ENCODE measurements around the gene HOXC6.
A peak's percentile ranks its signal among the peaks of the same experiment; 100 is the strongest.

HOXC6 gene

DNA sequence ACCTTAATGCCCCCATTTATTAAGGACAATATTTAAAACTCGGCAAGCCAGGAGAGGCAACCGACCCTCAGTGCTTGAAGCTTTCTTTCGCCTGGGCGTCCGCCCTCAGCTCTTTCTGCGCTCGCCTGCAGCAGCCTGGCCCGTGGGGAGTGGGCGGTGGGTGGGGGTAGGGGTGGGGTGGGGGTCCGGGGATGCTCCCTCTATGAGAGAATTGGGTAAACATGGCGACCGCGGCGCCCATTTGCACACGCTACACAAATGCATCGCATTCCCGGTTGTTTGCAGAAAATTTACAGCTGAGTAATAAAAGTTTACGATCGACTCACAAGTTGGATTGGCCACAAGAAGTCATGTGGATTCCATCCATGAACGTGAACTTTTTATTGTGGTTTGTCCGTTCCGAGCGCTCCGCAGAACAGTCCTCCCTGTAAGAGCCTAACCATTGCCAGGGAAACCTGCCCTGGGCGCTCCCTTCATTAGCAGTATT is 11.7 kb upstream of the HOXC6 start:
- DNase-seq, result peak; percentile 76

- peak; percentile 75 for DNase-seq
Measured at GRCh38 chr12:54017027-54017788, 11.0 kb upstream of the HOXC6 start.

DNA sequence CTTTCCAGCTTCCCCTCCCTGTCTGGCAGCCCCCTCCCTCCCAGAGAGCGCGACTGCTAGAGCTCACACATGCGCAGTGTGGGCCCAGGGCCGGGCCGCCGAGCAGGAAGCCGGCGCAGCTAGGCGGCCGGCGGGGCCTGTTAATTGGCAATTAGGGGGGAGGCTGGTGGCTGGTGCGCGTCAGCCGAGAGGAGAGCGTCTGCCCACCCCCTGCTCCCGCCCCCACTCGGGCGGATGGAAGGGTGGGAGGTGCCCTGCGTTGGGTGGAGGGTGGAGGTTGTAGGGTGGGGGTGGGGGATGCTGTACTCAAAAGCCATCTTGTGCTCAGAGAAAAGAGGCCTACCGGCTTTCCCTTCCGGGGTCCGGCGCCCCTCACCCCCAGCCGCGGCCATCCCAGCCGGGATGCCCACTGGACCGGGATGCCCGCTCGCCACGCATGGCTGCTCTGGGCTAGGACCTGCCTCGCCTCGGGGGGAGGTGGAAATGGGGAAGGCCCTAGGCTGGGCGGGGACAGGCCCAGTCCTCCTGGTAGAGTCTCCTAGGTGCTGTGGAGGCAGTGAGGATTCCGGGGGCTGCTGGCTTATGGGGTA is 10.3 kb upstream of the HOXC6 start:
- DNase-seq, result peak; percentile 95

GRCh38 chr12:54018468-54018984 is 9.7 kb upstream of the HOXC6 start:
- DNase-seq, result no peak

DNA sequence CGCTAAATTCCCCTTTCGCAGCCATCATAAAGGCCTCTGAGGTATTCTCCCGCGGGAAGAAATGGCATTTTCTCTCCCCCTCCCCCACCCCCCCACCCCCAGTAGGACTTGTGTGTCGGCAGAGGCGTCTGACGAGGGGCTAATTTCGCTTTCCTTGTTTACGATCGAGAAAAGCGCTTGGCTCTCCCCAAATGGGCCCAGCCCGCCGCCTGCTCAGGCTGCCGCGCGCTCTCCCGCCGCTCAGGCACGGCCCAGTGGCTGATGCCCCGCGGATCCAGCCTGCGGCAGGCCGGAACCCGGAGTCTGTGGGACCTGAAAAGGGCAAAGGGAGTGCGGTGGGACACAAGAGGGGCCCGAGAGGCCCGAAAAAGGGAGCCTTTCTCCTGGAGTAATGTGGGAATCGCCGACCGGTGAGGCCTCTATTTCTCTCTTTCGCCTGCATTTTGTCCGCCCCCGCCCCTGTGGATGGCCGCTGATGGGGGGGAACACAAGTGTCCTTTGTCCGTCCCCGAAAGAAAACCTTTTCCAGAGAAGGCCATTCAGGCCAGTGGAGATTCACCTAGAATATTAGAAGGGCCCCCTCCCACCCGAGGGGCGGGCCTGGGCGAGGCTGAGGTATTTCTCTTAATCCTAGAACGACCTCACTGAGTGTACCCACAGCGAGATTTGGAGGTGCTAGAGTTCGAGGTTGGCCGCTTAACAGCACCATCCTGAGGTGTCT is 9.0 kb upstream of the HOXC6 start:
- no peak for DNase-seq

DNA sequence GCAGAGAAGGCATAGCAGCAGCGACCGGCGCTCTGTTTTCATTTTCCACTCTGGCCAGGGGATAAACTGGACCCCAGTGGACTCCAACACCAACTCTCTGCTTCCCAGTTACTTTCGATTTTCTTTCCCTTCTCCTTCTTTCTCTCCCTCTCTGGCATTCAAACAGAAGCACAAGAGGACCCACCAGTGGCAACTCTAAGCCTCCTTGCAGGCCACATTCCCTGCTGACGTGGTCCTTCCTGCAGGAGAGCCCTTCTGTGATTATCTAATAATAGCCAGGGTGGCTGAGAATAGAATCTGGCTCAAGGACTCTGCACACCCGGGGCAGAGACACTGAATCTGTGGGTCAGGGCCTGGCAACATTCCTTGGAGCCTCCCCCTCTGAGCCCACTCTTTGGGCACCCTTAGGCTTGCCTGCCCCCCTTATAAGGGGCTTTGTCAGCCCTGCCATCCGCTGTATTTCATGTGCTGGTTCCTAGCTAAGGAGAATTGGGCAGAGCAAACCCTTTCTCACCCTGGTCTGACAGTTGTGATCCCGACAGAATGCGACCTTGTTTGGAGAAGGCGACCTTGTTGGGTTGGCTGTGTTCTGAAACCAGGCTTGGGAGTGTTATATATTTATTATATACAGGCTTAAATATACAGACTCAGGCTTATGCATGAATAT is 8.2 kb upstream of the HOXC6 start:
- no peak for DNase-seq

- no peak for DNase-seq
Measured at GRCh38 chr12:54020591-54021405, 7.4 kb upstream of the HOXC6 start.

DNA sequence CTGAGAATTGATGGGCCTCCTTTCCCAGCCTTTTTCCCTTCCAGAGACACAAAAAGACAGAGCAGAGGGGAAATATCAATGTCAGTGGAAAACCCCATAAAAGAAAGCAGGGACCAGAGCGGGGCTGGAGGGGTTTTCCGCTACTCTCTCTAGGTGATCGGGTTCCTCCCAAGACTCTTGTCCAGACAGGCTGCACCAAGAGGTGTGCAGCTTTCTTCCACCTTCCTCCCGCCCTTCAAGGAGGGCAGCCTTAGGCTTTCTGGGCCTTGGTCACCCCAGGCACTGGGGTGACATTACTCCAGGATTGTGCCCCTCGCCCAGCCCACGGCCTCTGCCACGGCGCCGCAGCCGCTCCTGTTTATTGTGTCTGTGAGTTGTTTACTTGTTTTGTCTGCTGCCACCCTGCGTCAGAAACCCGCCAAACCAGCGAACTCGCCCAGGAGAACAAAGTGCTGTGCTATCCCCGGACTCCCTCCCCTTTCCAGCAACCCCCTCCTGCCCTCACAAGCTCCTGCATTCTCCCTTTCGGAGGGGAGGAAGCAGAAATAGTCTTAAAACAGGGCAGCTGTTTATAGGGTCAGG is 6.7 kb upstream of the HOXC6 start:
- no peak for DNase-seq

- DNase-seq, result no peak
Measured at GRCh38 chr12:54022960-54023884, 5.0 kb upstream of the HOXC6 start.

DNA sequence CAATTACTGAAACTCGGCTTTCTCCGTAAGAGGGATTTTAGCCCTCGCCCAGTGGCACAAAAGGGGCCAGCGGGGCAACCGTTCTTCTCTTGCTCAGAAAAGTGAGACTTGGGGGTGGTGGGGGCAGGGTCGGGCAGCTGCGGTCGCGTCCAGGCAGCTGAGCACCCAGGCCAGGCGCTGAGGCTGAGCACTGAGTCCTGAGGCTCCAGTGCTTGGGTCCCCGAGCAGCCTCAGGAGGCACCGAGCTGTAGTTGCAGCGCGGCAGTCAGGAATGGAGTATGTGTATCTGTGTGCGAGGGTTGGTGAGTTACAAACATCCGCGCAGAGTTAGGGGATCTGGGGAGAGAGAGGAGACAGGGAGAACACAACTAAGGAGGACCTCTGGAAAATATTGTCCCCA is 4.1 kb upstream of the HOXC6 start:
- no peak for DNase-seq

DNA sequence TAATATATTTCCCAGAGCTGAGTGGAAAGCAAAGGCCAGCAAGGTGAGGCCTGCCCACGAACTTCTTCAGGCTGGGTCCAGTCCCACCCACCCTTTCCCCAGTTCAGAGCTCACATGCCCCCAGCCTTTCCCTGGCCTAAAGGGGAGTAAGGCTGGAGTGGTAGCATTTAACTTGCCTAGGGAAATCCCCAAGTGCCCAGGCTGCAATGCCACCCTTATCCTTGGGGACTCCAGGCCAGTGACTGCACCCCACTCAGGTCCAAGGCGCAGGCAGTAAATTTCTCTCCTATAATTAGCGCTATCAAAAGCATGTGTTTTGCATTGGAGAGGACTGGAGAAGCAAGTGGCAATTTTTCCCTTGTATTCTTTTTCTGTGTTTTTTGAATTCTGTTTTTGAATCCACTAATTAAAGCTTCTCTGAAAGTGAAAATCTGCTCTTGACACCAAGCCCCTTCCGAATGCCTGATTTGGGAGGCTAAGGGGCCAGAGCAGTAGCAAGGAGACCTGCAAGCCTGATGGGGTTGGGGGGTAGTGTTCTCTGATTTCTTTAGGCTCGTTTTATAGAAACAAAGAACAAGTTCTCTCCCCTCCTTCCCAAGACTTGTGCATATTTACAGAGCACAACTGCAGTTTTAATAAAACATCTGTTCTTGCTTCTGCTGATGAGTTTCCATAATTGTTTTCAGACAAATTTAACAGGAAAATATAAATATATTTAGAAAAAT is 3.5 kb upstream of the HOXC6 start:
- no peak for DNase-seq

GRCh38 chr12:54025499-54026405 is 2.5 kb upstream of the HOXC6 start:
- no peak for DNase-seq

GRCh38 chr12:54026640-54027441 is 1.4 kb upstream of the HOXC6 start:
- DNase-seq, result no peak

GRCh38 chr12:54027442-54027786 is 826 bp upstream of the HOXC6 start:
- no peak for DNase-seq

DNA sequence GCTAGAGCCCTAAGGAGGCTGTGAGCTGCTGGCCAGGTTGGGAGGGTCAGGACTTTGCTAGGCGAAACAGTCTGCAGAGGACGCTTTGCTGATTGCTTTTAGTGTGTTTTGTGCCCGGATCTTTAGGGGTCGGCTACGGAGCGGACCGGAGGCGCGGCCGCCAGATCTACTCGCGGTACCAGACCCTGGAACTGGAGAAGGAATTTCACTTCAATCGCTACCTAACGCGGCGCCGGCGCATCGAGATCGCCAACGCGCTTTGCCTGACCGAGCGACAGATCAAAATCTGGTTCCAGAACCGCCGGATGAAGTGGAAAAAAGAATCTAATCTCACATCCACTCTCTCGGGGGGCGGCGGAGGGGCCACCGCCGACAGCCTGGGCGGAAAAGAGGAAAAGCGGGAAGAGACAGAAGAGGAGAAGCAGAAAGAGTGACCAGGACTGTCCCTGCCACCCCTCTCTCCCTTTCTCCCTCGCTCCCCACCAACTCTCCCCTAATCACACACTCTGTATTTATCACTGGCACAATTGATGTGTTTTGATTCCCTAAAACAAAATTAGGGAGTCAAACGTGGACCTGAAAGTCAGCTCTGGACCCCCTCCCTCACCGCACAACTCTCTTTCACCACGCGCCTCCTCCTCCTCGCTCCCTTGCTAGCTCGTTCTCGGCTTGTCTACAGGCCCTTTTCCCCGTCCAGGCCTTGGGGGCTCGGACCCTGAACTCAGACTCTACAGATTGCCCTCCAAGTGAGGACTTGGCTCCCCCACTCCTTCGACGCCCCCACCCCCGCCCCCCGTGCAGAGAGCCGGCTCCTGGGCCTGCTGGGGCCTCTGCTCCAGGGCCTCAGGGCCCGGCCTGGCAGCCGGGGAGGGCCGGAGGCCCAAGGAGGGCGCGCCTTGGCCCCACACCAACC is 1.5 kb downstream of the HOXC6 start:
- DNase-seq, result no peak

DNA sequence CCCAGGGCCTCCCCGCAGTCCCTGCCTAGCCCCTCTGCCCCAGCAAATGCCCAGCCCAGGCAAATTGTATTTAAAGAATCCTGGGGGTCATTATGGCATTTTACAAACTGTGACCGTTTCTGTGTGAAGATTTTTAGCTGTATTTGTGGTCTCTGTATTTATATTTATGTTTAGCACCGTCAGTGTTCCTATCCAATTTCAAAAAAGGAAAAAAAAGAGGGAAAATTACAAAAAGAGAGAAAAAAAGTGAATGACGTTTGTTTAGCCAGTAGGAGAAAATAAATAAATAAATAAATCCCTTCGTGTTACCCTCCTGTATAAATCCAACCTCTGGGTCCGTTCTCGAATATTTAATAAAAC is 2.2 kb downstream of the HOXC6 start:
- no peak for DNase-seq

GRCh38 chr12:54030889-54031471 is 2.7 kb downstream of the HOXC6 start:
- no peak for DNase-seq
